ENCODE measurements around the gene MDN1. TPM values are rescaled to one million over a fixed set of nuclear protein-coding genes. Genes with fewer than 3 reads are reported as not detected.

MDN1 gene
- total and polyA plus RNA-seq, 7 donors: 3.0 to 29.9 (median 16.5) TPM

DNA sequence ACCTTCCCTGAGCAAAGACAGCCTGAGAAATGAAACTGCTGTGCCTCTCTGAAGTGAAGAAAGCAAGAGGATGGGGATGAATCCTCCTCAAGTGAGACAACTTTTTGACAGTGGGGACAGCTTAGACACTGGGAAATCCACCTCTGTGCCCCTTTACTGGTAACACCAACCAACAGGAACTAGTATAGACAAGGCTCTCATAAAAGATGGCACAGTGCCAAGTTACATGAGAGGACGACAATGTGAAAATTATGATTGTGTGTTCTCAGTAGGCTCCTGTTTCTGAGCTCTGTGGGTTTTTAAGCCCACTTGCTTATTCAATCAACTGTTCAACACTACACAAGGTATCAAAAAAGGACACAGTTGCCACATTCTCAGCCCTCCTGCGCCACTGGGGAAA, 139.4 kb downstream of the MDN1 start:
- Histone ChIP-seq H3K27ac (no peak overlapping the region), H3K9me3 (no peaks in the 10 kb centered on the region), H3K4me1 (peaks cover 0 to 5% (median 0%) of the 10 kb centered on the region in 4 donors), H3K27me3 (no peaks in the 10 kb centered on the region), H3K36me3 (peaks cover 8 to 96% (median 44%) of the 10 kb centered on the region in 4 donors), H3K4me3 (no peak overlapping the region)
- DNase-seq: no peak
- WGBS, 2 donors: 60 to 85% methylated on average over 2 of the region's 2 CpGs
- TF ChIP-seq POLR2AphosphoS5 (IDR thresholded peaks at IDR 0.05) (no peak), POLR2A (IDR thresholded peaks at IDR 0.05) (no peak), EP300 (IDR thresholded peaks at IDR 0.05) (no peak)
- TF ChIP-seq, protein P1, sequence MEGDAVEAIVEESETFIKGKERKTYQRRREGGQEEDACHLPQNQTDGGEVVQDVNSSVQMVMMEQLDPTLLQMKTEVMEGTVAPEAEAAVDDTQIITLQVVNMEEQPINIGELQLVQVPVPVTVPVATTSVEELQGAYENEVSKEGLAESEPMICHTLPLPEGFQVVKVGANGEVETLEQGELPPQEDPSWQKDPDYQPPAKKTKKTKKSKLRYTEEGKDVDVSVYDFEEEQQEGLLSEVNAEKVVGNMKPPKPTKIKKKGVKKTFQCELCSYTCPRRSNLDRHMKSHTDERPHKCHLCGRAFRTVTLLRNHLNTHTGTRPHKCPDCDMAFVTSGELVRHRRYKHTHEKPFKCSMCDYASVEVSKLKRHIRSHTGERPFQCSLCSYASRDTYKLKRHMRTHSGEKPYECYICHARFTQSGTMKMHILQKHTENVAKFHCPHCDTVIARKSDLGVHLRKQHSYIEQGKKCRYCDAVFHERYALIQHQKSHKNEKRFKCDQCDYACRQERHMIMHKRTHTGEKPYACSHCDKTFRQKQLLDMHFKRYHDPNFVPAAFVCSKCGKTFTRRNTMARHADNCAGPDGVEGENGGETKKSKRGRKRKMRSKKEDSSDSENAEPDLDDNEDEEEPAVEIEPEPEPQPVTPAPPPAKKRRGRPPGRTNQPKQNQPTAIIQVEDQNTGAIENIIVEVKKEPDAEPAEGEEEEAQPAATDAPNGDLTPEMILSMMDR (IDR thresholded peaks at IDR 0.05): no peak
- intact Hi-C loops (cut with DNase I): no loop called here

DNA sequence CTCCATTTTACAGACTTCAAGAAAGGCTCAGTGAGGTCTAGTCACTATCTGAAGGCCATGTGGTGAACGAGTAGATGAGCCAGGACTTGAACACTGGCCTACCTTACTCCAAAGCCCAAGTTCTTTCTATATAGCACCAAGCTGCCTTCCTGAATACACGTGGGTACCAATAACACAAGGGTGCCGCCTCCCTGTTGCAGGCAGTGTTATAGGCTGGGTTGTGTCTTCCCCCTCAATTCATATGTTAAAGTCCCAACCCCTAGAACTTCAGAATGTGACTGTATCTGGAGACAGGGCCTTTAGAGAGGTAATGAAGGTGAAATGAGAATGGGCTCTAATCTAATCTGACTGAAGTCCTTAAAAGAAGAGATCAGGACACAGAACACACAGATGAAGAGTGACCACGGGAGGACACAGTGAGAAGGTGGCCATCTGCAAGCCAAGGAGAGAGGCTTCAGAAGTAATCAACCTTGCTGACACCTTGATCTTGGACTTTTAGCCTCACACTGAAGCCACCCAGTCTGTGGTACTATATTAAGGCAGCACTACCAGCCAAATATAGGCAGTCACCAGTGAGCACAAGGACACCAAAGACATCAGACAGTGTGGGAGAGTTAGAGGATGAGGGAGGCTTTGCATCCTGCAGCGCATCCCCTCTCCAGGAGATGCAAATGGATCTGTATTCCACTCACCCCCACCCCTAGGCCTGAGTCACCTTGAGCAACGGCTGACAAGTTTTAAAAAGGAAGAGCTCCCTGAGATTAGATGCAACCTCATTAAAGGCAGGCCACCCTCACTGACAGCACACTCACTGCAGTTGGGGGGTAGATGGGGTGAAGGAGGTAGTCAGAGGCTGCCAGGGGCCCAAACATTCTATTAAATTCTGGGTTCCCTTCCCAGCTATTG, 140.1 kb downstream of the MDN1 start:
- DNase-seq: no peak
- H3K4me1 ChIP-seq: peaks cover 0 to 5% (median 0%) of the 10 kb centered on the region in 4 donors
- H3K27me3 ChIP-seq: no peaks in the 10 kb centered on the region
- intact Hi-C loops (cut with DNase I): no loop called here
- H3K4me3 ChIP-seq: no peak overlapping the region
- peaks cover 13 to 96% (median 47%) of the 10 kb centered on the region in 4 donors for H3K36me3 ChIP-seq
- WGBS, 2 donors: 86 to 89% methylated on average over 6 of the region's 6 CpGs
- H3K27ac ChIP-seq: no peak overlapping the region
- no peaks in the 10 kb centered on the region for H3K9me3 ChIP-seq
- TF ChIP-seq, protein P1 (IDR thresholded peaks at IDR 0.05): no peak
- no peak for TF ChIP-seq POLR2AphosphoS5 (IDR thresholded peaks at IDR 0.05)
- TF ChIP-seq EP300 (IDR thresholded peaks at IDR 0.05): no peak
- no peak for TF ChIP-seq POLR2A (IDR thresholded peaks at IDR 0.05)

DNA sequence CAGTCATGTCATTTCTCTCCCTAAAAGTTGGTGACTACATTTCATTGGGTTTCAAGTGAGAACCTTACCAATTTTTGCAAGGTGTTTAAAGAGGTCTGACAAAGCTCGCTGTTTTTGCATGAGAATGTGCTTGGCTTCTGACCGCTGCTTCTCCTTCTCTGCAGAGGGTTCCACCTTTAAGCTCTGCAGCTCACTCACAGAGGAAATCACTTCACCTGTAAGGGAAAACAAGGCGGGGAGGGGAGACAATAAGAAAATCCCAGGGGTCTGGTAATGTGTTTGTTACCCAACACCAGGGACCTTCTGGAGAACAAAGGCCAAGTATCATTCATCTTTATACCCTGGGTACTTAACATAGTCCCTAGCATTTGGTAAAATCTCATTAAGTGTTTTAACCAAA, 141.1 kb downstream of the MDN1 start:
- DNase-seq: no peak
- H3K27me3 ChIP-seq: no peaks in the 10 kb centered on the region
- H3K4me1 ChIP-seq: peaks cover 0 to 5% (median 0%) of the 10 kb centered on the region in 4 donors
- H3K9me3 ChIP-seq: no peaks in the 10 kb centered on the region
- WGBS, 2 donors: 95 to 98% methylated on average over 3 of the region's 3 CpGs
- no peak for TF ChIP-seq POLR2A (IDR thresholded peaks at IDR 0.05)
- no peak for TF ChIP-seq EP300 (IDR thresholded peaks at IDR 0.05)
- no peak overlapping the region for H3K4me3 ChIP-seq
- intact Hi-C loops (cut with DNase I): no loop called here
- peaks cover 22 to 96% (median 52%) of the 10 kb centered on the region in 4 donors for H3K36me3 ChIP-seq
- H3K27ac ChIP-seq: no peak overlapping the region

DNA sequence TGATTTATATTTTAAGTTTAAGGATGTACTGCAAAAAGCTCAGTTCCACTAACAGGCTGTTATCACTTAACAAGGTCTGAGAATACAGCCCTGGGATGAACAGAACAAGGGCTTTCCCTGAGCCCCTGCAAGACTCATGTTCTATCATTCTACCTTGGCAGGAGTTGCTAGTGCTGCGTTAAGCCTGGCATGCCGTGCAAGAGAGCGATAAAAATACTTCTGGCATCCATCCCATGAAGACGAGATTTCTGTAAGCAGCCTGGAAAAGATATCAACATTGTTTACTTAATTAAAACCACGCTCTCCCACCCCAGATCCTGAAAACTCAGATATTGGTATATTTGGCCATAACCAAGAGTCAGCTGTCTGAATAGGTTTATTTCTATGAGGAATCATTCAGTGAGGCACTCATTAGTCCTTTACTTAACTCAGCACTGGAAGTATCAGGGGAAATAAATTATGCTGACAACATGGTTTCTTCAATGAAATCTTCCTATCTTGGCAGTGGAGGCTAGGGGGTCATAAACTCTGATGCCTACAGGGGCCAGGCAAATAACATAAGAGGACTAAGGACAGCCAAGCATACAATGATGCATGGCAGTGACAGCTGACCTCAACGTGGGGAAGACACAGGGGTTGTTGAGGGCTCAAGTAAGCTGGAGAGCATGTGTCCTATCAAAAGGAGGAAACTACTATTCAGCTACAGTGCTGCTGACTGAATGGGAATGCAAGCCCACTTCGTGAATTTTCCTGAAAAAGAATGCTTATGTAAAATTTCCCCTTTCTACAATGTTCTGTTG, 143.4 kb downstream of the MDN1 start:
- WGBS, 2 donors: 76 to 78% methylated on average over 7 of the region's 7 CpGs
- Histone ChIP-seq H3K9me3 (no peaks in the 10 kb centered on the region), H3K27ac (no peak overlapping the region), H3K27me3 (no peaks in the 10 kb centered on the region), H3K36me3 (peaks cover 28 to 97% (median 52%) of the 10 kb centered on the region in 4 donors), H3K4me3 (no peak overlapping the region), H3K4me1 (peaks cover 0 to 5% (median 0%) of the 10 kb centered on the region in 4 donors)
- DNase-seq: no peak
- intact Hi-C loops (cut with DNase I): no loop called here
- no peak for TF ChIP-seq POLR2AphosphoS5 (IDR thresholded peaks at IDR 0.05)
- TF ChIP-seq, protein P1 (IDR thresholded peaks at IDR 0.05): no peak
- no peak for TF ChIP-seq POLR2A (IDR thresholded peaks at IDR 0.05)
- no peak for TF ChIP-seq EP300 (IDR thresholded peaks at IDR 0.05)

Measured in sigmoid colon (tissue), 7 donors.